VCaP (cell line): Measurements from ENCODE around the gene VWA5A.

Experiments used
- H3K27ac ChIP-seq: fragments of 450-650 bp; 2 replicates; pipeline ENCODE4 v1.5.1; 2017
- CTCF ChIP-seq: fragments of 450-650 bp; conservative IDR thresholded peaks from 2 replicates; pipeline ENCODE4 v1.5.1; 2017; ENCODE audit warnings: mild to moderate bottlenecking, moderate library complexity

The VWA5A gene

GRCh38 chr11:124081483-124081882, 33.8 kb upstream of the VWA5A start:
- TF ChIP-seq CTCF = no peak
- no peak overlapping the region for H3K27ac ChIP-seq

GRCh38 chr11:124082371-124082770, 32.9 kb upstream of the VWA5A start:
- no peak for TF ChIP-seq CTCF
- H3K27ac ChIP-seq = no peak overlapping the region

- no peak overlapping the region for H3K27ac ChIP-seq
- no peak for TF ChIP-seq CTCF
These were observed 29.7 kb upstream of the VWA5A start for GRCh38 chr11:124085583-124085982.

- no peak for TF ChIP-seq CTCF
- H3K27ac ChIP-seq = no peak overlapping the region
These were observed 29.0 kb upstream of the VWA5A start for GRCh38 chr11:124085997-124086846.

- no peak for TF ChIP-seq CTCF
These were observed 24.3 kb upstream of the VWA5A start for GRCh38 chr11:124090996-124091395.

GRCh38 chr11:124093330-124093729, 21.9 kb upstream of the VWA5A start:
- no peak overlapping the region for H3K27ac ChIP-seq
- TF ChIP-seq CTCF = no peak

More at GRCh38 chr11:124090996-124091395, 24.3 kb upstream of the VWA5A start:
- no peak overlapping the region for H3K27ac ChIP-seq

GRCh38 chr11:124094731-124095130, 20.5 kb upstream of the VWA5A start:
- no peak for TF ChIP-seq CTCF
- no peak overlapping the region for H3K27ac ChIP-seq
